Neural progenitor cell (in vitro differentiated cells): ENCODE measurements around the gene SESTD1.
"Not testable (repeated sequence)": the region's sequence is repeated elsewhere in the genome, so short reads cannot be mapped to it uniquely, and the experiment has no call there.

Experiments
- CTCF ChIP-seq: fragments of 200-600 bp; sonication (generic); IDR thresholded peaks from 2 replicates; pipeline ENCODE4 v1.5.1; 2017; ENCODE audit warnings: antibody characterized with exemption, mild to moderate bottlenecking
- EZH2 ChIP-seq: fragments of 200-600 bp; sonication (generic); IDR thresholded peaks from 2 replicates; pipeline ENCODE4 v1.6.1; 2017; ENCODE audit warnings: antibody characterized with exemption, mild to moderate bottlenecking, moderate library complexity
- EZH2phosphoT487 ChIP-seq: fragments of 200-600 bp; sonication (generic); IDR thresholded peaks from 2 replicates; pipeline ENCODE4 v1.6.1; 2017; ENCODE audit warnings: antibody characterized with exemption

GRCh38 chr2:179053568-179053967, 211.1 kb downstream of the SESTD1 start:
- not testable (repeated sequence) for TF ChIP-seq CTCF, EZH2, EZH2phosphoT487
